ENCODE results near the gene NUFIP2.
"Not testable (repeated sequence)": the region's sequence is repeated elsewhere in the genome, so short reads cannot be mapped to it uniquely, and the experiment has no call there.

Gene NUFIP2

DNA sequence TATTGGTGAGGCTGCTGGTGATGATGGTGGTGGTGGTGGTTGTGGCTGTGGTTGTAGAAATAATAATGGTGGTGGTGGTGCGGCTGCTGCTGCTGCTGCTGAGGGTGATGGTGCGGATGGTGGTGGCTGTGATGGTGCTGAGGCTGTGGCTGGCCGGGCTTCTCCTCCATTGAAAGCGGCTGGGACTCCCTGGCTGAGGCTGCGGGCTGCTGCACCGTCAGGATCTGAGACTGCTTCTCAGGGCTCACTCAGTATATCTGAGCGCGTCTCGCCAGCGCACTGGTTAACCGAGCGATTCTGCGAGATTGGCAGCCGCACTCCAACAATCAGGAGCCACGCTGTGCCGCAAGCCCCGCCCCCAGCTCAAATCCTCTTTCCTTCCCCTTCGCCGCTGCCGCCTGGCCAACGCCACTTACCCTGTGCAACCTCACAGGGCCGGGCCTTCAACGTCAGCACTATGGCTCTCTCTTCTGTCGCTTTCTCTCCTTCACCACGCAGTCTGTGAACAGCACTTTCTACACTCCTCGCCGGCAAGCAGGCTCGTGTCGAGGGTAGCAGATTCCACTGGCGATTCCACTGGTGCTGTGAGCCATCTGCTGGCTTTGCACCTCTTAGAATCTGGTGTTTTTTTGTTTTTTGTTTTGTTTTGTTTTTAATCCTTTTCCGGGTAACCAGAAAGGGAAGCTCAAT is at the start of gene NUFIP2:
Gene NUFIP2 (minus strand): TSS at position 259 of the 690 bp plus-strand sequence. CDS start 89 bp downstream, at position 170.
- ATAC-seq (peak; percentile 93), DNase-seq (peak; percentile 98)

GRCh38 chr17:29342158-29342765 is 48.3 kb upstream of the NUFIP2 start:
- DNase-seq (no peak), ATAC-seq (no peak)

- DNase-seq (no peak), ATAC-seq (no peak)
These were observed 47.8 kb upstream of the NUFIP2 start for GRCh38 chr17:29341726-29342125.

DNA sequence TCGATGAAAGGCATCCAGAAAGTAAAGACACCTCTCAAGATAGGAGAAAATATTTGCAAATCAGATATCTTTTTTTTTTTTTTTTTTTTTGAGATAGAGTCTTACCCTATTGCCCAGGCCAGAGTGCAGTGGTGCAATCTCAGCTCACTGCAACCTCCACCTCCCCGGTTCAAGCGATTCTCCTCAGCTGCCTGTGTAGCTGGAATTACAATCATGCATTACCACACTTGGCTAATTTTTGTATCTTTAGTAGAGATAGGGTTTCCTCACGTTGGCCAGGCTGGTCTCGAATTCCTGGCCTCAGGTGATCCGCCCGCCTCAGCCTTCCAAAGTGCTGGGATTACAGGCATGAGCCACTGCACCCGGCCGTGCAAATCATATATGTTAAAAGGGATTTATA is 45.1 kb upstream of the NUFIP2 start:
- ATAC-seq, DNase-seq: not testable (repeated sequence)

DNA sequence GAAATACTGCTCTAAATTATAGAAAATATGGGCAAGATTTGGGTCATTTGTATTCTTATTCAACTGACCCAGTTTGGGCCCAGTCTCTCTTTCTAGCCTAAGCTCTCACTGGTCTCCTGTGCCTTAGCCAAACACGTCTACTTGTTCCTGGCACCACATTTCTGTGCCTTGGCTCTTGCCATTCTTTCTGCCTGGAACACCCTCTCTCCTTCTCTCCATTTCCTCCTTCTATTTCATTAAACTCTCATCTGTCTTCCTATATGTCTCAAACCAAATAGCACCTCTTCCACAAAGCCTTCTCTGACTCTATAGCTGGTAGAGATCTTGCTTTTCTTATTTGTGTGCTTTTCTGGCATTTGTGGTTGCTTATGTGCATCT is 37.7 kb upstream of the NUFIP2 start:
- DNase-seq (no peak), ATAC-seq (no peak)

DNA sequence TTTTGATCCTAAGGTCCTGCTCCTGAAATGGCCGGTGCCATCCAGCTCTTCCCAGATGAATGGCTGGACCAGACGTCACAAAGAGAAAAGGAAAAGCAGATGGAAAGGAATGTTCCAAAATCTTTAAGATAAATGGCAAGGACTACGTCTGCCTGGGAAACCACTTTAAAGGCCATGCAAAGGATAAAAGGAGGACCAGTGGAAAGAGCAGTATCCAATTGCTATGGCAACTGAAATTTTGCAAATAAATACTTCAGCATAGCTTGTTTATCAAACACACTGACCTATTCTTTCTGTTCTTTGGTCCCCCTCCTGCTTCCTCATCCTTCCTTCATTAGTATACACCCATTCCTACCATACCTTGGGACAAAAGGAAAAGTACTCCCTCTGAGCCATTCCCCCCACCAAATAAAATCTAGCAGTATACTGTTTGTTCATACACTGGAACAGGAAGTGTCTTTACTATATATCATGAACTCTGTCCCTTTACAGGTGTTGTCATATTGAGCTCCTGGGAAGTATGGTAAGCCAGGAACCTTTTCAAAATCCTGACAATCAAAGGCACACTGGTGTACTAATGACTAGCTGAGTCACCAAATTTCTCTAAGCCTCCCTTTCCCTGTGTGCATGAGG is 37.2 kb upstream of the NUFIP2 start:
- DNase-seq (no peak), ATAC-seq (no peak)

DNA sequence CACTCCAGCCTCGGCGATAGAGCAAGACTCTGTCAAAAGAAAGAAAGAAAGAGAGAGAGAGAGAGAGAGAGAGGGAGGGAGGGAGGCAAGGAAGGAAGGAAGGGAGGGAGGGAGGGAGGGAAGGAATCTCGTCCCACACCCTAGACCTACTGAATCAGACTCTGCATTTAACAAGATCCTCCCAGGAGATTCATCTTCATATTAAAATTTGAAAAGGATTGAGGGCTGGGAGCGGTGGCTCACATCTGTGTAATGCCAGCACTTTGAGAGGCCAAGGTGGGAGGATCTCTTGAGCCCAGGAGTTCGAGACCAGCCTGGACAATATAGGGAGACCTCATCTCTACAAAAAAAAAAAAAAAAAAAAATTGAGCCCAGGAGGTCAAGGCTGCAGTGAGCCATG is 33.5 kb upstream of the NUFIP2 start:
- DNase-seq, result no peak
- no peak for ATAC-seq

GRCh38 chr17:29326023-29326813 is 32.3 kb upstream of the NUFIP2 start:
- DNase-seq, result no peak
- ATAC-seq, result no peak

DNA sequence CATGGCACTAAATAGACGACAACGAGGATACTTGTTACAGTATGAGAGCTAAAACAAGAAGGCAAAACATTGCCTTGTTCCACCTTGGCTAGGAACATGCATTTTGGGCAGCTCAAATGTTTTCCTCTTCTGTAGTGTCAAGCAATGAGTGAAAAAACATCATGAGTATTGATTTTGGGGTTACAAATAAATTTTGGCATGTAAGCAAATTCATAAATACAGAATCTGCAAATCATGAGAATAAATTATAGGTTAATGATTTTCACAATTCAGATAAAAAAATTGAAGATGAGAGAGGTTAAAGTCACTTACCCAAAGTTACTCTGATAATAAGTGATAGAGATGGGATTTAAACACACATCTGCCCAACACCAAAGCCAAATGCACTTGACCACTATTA is 28.4 kb upstream of the NUFIP2 start:
- DNase-seq, result no peak

DNA sequence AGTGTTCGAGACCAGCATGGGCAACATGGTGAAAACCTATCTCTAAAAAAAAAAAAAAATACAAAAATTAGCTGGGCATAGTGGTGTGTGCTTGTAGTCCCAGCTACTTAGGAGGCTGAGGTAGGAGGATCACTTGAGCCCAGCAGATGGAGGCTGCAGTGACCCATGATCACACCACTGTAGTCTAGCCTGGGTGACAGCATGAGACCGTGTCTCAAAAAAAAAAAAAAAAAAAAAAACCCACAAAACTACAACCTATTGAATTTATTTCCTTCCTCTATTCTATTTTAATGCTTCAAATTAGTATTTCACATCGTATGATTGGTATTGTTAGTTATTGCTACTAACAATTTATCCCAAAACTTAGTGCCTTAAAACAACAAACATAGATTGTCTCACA is 9.4 kb upstream of the NUFIP2 start:
- DNase-seq, result no peak
- ATAC-seq, result no peak

More for the DNA sequence above, 28.4 kb upstream of the NUFIP2 start:
- ATAC-seq, result no peak

- DNase-seq (no peak), ATAC-seq (no peak)
These were observed 5.1 kb upstream of the NUFIP2 start for GRCh38 chr17:29299031-29299430.

- DNase-seq (no peak), ATAC-seq (no peak)
These were observed 1.5 kb upstream of the NUFIP2 start for GRCh38 chr17:29295420-29295819.

- no peak for DNase-seq
- ATAC-seq, result no peak
These were observed 592 bp upstream of the NUFIP2 start for GRCh38 chr17:29294580-29294900.

DNA sequence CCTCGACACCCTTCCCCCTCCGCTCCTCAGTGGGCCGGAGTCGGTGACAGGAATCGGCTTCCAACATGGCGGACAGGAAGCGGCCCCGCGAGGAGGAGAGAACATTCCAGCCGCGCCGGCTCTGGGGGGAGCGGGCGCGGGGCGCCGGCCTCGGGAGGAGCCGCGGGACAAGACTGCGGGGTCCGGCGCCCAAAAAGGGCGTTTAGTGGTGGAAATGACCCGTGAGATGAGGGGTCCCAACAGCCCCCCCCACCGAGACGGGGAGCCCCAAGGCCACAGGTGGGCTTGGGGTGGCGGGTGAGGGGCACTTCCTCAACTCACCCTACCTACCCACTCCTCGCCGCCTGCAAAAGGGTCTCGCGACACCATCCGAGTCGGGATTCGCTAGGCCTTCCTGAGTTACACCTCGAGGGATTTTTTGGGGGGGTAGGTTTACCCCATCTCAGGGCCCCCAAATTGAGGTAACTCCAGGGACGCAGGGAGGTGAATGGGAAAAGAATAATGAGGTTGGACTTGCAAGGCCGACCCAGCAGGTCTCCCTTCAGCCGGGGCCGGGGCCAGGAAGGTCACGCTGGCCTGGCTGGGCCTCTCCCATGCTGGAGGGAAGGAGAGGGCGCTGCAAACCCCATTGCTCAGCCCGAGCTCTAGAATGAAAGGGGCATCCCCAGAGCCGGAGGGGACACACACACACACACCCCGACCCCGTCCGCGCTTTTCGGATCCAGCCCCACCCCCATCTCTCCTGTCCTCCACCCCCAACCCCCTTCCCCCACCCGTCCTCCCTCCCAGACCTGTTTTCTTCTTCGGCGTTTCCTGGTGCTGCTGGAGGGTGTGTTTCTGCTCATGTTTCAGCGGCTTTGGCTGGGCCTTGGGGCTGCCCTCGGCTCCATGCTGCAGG is 707 bp downstream of the NUFIP2 start:
- DNase-seq, result peak; percentile 73

GRCh38 chr17:29292071-29292991 is 1.6 kb downstream of the NUFIP2 start:
- ATAC-seq (peak; percentile 5), DNase-seq (peak; percentile 64)

More for the DNA sequence above, 707 bp downstream of the NUFIP2 start:
- ATAC-seq, result peak; percentile 37

GRCh38 chr17:29291163-29291752 is 2.7 kb downstream of the NUFIP2 start:
- DNase-seq (no peak), ATAC-seq (no peak)

DNA sequence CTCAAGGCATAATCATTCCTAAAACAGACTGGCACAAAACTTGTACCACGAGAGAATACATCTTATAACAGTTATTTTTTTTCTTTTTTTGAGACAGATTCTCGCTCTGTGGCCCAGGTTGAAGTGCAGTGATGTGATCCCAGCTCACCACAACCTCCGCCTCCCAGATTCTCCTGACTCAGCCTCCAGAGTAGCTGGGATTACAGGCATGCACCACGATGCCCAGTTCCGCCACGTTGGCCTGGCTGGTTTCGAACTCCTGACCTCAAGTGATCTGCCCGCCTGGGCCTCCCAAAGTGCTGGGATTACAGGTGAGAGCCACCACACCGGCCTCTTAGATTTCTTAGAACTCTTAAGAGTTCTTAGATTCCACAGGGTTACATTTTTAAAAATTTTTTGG is 4.1 kb downstream of the NUFIP2 start:
- ATAC-seq, result no peak

DNA sequence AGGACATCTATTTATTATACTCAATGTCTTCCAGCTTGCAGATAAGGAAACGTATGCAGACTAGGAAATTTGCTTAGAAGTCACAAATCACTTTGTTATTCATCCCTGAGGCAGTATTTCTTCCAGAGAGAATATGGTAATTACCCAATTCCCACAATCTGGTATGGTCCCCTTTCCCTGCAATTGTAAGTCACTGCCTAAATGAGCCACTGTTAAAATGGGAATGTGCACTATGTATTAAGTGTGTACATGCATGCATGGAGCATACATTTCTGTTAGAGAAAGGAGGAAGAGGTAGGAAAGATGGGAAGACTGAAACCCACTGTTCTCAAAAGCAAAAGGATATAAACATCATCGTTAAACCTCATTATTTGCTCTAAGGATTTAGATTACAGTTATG is 10.0 kb downstream of the NUFIP2 start:
- ATAC-seq, result no peak
- no peak for DNase-seq

More for the DNA sequence above, 4.1 kb downstream of the NUFIP2 start:
- no peak for DNase-seq

DNA sequence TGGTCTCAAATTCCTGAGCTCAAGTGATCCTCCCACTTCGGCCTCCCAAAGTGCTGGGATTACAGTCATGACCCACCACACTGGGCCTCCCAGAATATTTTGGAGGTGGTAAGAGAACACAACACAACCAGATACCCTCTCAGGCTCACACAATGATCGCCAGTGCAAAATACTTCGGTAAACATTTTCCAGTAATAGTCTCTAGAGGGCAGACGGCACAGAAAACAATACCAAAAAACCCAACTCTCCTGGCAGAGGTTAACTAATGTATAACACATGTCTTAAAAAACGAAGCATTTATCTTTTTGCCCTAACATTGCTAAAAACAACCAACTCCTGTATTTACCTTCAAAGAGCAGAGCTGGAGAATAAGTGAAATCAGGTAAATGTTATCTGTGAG is 10.5 kb downstream of the NUFIP2 start:
- ATAC-seq, result no peak
- DNase-seq, result no peak

DNA sequence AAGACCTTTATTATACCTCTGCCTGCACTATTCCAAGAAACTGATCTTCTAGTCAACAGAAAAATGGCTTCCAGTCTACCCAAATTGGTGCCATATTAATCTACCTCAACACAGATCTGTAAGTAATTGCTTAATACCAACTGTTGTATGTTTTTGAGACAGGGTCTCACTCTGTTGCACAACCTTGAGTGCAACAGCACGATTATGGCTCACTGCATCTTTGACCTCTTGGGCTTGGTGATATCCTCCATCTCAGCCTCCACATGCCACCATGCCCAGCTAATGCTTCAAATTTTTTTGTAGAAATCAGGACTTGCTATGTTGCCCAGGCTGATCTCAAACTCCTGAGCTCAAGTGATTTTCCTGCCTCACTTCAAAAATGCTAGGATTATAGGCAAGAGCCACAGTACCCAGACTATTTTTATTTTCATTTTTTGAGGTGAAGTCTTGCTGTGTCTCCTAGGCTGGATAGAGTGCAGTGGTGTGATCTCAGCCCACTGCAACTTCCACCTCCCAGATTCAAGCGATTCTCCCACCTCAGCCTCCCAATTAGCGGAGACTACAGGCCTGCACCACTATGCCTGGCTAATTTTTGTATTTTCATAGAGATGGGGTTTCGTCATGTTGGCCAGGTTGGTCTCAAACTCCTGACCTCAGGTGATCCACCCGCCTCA is 14.4 kb downstream of the NUFIP2 start:
- DNase-seq (no peak), ATAC-seq (no peak)
